WTC11 (cell line): Measurements from ENCODE around the gene DR1. TPM values are rescaled to one million over a fixed set of nuclear protein-coding genes. Genes with fewer than 3 reads are reported as not detected.

Experiments used
- ATAC-seq: fragments of 200-7000 bp; cut with Tn5 transposase; 2 replicates; pipeline ENCODE4 v1.10.0; 2021; ENCODE audit warnings: mild to moderate bottlenecking, moderate library complexity
- CTCF ChIA-PET: fragments of 300-600 bp; sonication (Branson Sonifier 250); formaldehyde crosslinking; loops from one replicate; lab custom pipeline; 2021; ENCODE audit warnings: antibody characterized with exemption; lab: Charles Lee
- POLR2A ChIA-PET: fragments of 350-600 bp; sonication (Branson Sonifier 250); formaldehyde crosslinking; loops from one replicate; lab custom pipeline; 2021; ENCODE audit warnings: antibody characterized with exemption; lab: Charles Lee
- DNase-seq: peaks from one replicate; pipeline ENCODE4 v3.0.0; 2021; ENCODE audit warnings: low spot score
- H3K27ac Mint-ChIP-seq: 2 replicates; pipeline ENCODE4 v1.8.0; 2021; ENCODE audit warnings: mixed read lengths
- H3K27me3 Mint-ChIP-seq: 2 replicates; pipeline ENCODE4 v1.8.0; 2021; ENCODE audit warnings: low read depth, mild to moderate bottlenecking, moderate library complexity, mixed read lengths
- H3K36me3 Mint-ChIP-seq: 2 replicates; pipeline ENCODE4 v1.8.0; 2021; ENCODE audit warnings: mixed read lengths
- H3K4me1 Mint-ChIP-seq: 2 replicates; pipeline ENCODE4 v1.8.0; 2022; ENCODE audit warnings: mixed read lengths
- H3K4me3 Mint-ChIP-seq: 2 replicates; pipeline ENCODE4 v1.8.0; 2021; ENCODE audit warnings: mild to moderate bottlenecking, moderate library complexity, mixed read lengths
- H3K9me3 Mint-ChIP-seq: 2 replicates; pipeline ENCODE4 v1.8.0; 2021; ENCODE audit warnings: mixed read lengths
- AFF4 ChIP-seq: sonication (generic); formaldehyde crosslinking; IDR thresholded peaks from 2 replicates; pipeline ENCODE4 v1.8.1; 2023; ENCODE audit warnings: mild to moderate bottlenecking, missing genetic modification reagents, borderline replicate concordance
- ATF3 ChIP-seq: sonication (generic); formaldehyde crosslinking; conservative IDR thresholded peaks from 2 replicates; pipeline ENCODE4 v1.8.1; 2022; ENCODE audit warnings: mild to moderate bottlenecking, missing genetic modification reagents
- CDX4 ChIP-seq: fragments of 250-450 bp; sonication (Bioruptor Pico); IDR thresholded peaks from 2 replicates; pipeline ENCODE4 v1.9.0; 2021; ENCODE audit warnings: moderate library complexity, mild to moderate bottlenecking, inconsistent platforms, borderline replicate concordance
- CTCF ChIP-seq: fragments of 200-600 bp; IDR thresholded peaks from 2 replicates; pipeline ENCODE4 v1.8.0; 2022; ENCODE audit warnings: antibody characterized with exemption
- ELF4 ChIP-seq: sonication (generic); formaldehyde crosslinking; IDR thresholded peaks from 2 replicates; pipeline ENCODE4 v1.8.1; 2022; ENCODE audit warnings: low read depth, mild to moderate bottlenecking, moderate library complexity, missing genetic modification reagents
- EMX1 ChIP-seq: fragments of 250-450 bp; sonication (Bioruptor Pico); IDR thresholded peaks from 2 replicates; pipeline ENCODE4 v1.8.0; 2021; ENCODE audit warnings: mild to moderate bottlenecking
- FOXK1 ChIP-seq: sonication (generic); formaldehyde crosslinking; IDR thresholded peaks from 2 replicates; pipeline ENCODE4 v1.8.0; 2022; ENCODE audit warnings: mild to moderate bottlenecking, moderate library complexity, missing genetic modification reagents
- HMGXB4 ChIP-seq: sonication (generic); formaldehyde crosslinking; IDR thresholded peaks from 2 replicates; pipeline ENCODE4 v1.8.1; 2023; ENCODE audit warnings: mild to moderate bottlenecking, moderate library complexity, missing genetic modification reagents
- JAZF1 ChIP-seq: fragments of 250-450 bp; sonication (Bioruptor Pico); IDR thresholded peaks from 2 replicates; pipeline ENCODE4 v1.9.0; 2021; ENCODE audit warnings: moderate library complexity, mild to moderate bottlenecking, inconsistent platforms
- MYBL2 ChIP-seq: sonication (generic); formaldehyde crosslinking; IDR thresholded peaks from 2 replicates; pipeline ENCODE4 v1.8.1; 2023; ENCODE audit warnings: mild to moderate bottlenecking, moderate library complexity, missing genetic modification reagents
- NFATC4 ChIP-seq: fragments of 250-450 bp; sonication (Bioruptor Pico); IDR thresholded peaks from 2 replicates; pipeline ENCODE4 v1.9.0; 2021; ENCODE audit warnings: mild to moderate bottlenecking
- SMAD3 ChIP-seq: sonication (generic); formaldehyde crosslinking; IDR thresholded peaks from 2 replicates; pipeline ENCODE4 v1.8.0; 2022; ENCODE audit warnings: missing genetic modification reagents, mild to moderate bottlenecking, borderline replicate concordance
- SP1 ChIP-seq: sonication (generic); formaldehyde crosslinking; conservative IDR thresholded peaks from 2 replicates; pipeline ENCODE4 v1.8.1; 2022; ENCODE audit warnings: missing genetic modification reagents
- TEAD1 ChIP-seq: sonication (generic); formaldehyde crosslinking; IDR thresholded peaks from 2 replicates; pipeline ENCODE4 v1.8.0; 2022; ENCODE audit warnings: mild to moderate bottlenecking, missing genetic modification reagents
- USF1 ChIP-seq: sonication (generic); formaldehyde crosslinking; IDR thresholded peaks from 2 replicates; pipeline ENCODE4 v1.8.0; 2022; ENCODE audit warnings: mild to moderate bottlenecking, missing genetic modification reagents
- USF2 ChIP-seq: sonication (generic); formaldehyde crosslinking; IDR thresholded peaks from 2 replicates; pipeline ENCODE4 v1.8.1; 2023; ENCODE audit warnings: mild to moderate bottlenecking, missing genetic modification reagents, moderate library complexity
- ZMAT4 ChIP-seq: fragments of 250-450 bp; sonication (Bioruptor Pico); IDR thresholded peaks from 2 replicates; pipeline ENCODE4 v1.9.0; 2021; ENCODE audit warnings: mild to moderate bottlenecking
- ZNF138 ChIP-seq: sonication (generic); formaldehyde crosslinking; conservative IDR thresholded peaks from 2 replicates; pipeline ENCODE4 v1.8.1; 2022; ENCODE audit warnings: mild to moderate bottlenecking, moderate library complexity, missing genetic modification reagents
- ZNF396 ChIP-seq: fragments of 250-450 bp; sonication (Bioruptor Pico); IDR thresholded peaks from 2 replicates; pipeline ENCODE4 v1.8.0; 2021; ENCODE audit warnings: mild to moderate bottlenecking, moderate library complexity, borderline replicate concordance
- ZNF532 ChIP-seq: fragments of 250-450 bp; sonication (Bioruptor Pico); IDR thresholded peaks from 2 replicates; pipeline ENCODE4 v1.9.0; 2021; ENCODE audit warnings: mild to moderate bottlenecking, borderline replicate concordance
- total RNA-seq: library from RNA; stranded (reverse); gene quantifications from 3 replicates; pipeline ENCODE4 v1.2.3, GENCODE V29; 2021

DR1 gene
- total RNA-seq, 1 experiment from 2014 or later, result 62.8 TPM

- no peak for TF ChIP-seq ZNF532 (CRISPR knock-in tag)
- no peak for TF ChIP-seq EMX1 (CRISPR knock-in tag)
- TF ChIP-seq SMAD3 (CRISPR knock-in tag), result no peak
- TF ChIP-seq MYBL2 (CRISPR knock-in tag), result no peak
- TF ChIP-seq ZNF138 (CRISPR knock-in tag), result no peak
- no peak for TF ChIP-seq NFATC4 (CRISPR knock-in tag)
- TF ChIP-seq ZMAT4 (CRISPR knock-in tag), result no peak
- no peak for TF ChIP-seq FOXK1
Observed at GRCh38 chr1:93330196-93330595, 15.5 kb upstream of the DR1 start (continued).

GRCh38 chr1:93330617-93331016 lies 15.1 kb upstream of the DR1 start:
- H3K4me3 Mint-ChIP-seq, result no peak overlapping the region
- H3K9me3 Mint-ChIP-seq, result no peaks in the 10 kb centered on the region
- no peaks in the 10 kb centered on the region for H3K27me3 Mint-ChIP-seq
- ChIA-PET POLR2A (no interaction called here), CTCF (no interaction called here)
- no peak for DNase-seq
- peaks cover 18% of the 10 kb centered on the region for H3K4me1 Mint-ChIP-seq
- H3K27ac Mint-ChIP-seq, result no peak overlapping the region
- no peaks in the 10 kb centered on the region for H3K36me3 Mint-ChIP-seq
- no peak for ATAC-seq
- TF ChIP-seq HMGXB4 (CRISPR knock-in tag) (no peak), ATF3 (CRISPR knock-in tag) (no peak), CTCF (no peak), ELF4 (CRISPR knock-in tag) (no peak), AFF4 (CRISPR knock-in tag) (no peak), FOXK1 (no peak), TEAD1 (CRISPR knock-in tag) (no peak), USF1 (CRISPR knock-in tag) (no peak), SP1 (no peak), ZNF396 (CRISPR knock-in tag) (no peak), CDX4 (CRISPR knock-in tag) (no peak), JAZF1 (CRISPR knock-in tag) (no peak), ZNF138 (CRISPR knock-in tag) (no peak), USF2 (CRISPR knock-in tag) (no peak)
